WI38 (cell line): ENCODE measurements around the gene DGKD.

Experiments
- H3K4me3 ChIP-seq: 2 replicates; pipeline ENCODE4 v1.5.1; 2011; ENCODE audit warnings: low read depth, mild to moderate bottlenecking, control low read depth, low read length
- CTCF ChIP-seq: IDR thresholded peaks from 2 replicates; pipeline ENCODE4 v1.5.1; 2012; ENCODE audit warnings: low read depth, mild to moderate bottlenecking, control low read depth, low read length

The DGKD gene

GRCh38 chr2:233354971-233355574 lies 779 bp downstream of the DGKD start:
- no peak for TF ChIP-seq CTCF
- peak overlapping the region; percentile 78 for H3K4me3 ChIP-seq

DNA sequence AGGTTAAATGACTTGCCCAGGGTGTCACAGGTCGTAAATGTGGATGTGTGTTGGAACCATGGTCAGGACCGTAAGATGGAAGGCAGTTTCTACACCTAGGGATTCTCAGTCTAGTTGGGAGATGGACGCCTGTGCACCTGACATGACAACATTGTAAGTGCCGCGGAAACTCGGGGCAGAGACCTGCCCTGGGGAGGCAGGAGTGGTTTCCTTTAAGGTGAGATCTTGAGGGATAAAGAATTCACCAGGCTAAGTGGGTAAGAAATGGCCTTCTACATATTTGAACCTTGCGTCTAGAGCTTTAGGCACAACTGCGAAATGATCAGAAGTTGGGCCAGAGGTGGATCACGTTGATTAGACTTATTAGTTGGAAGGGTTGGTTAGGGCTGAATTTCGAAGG lies 1.6 kb downstream of the DGKD start:
- TF ChIP-seq CTCF: no peak
- no peak overlapping the region for H3K4me3 ChIP-seq

- H3K4me3 ChIP-seq: no peak overlapping the region
- no peak for TF ChIP-seq CTCF
Observed at GRCh38 chr2:233356546-233357308, 2.4 kb downstream of the DGKD start.

- no peak overlapping the region for H3K4me3 ChIP-seq
- no peak for TF ChIP-seq CTCF
Observed at GRCh38 chr2:233358335-233358734, 4.0 kb downstream of the DGKD start.

- TF ChIP-seq CTCF: no peak
- H3K4me3 ChIP-seq: no peak overlapping the region
Observed at GRCh38 chr2:233358947-233359346, 4.7 kb downstream of the DGKD start.

- no peak overlapping the region for H3K4me3 ChIP-seq
- no peak for TF ChIP-seq CTCF
Observed at GRCh38 chr2:233359823-233360222, 5.5 kb downstream of the DGKD start.

GRCh38 chr2:233360771-233361176 lies 6.5 kb downstream of the DGKD start:
- H3K4me3 ChIP-seq: no peak overlapping the region
- no peak for TF ChIP-seq CTCF
